GM18909 (cell line): ENCODE results near the gene ALX3.
"Not testable (repeated sequence)": the region's sequence is repeated elsewhere in the genome, so short reads cannot be mapped to it uniquely, and the experiment has no call there.

Source experiments
- ATAC-seq: cut with Tn5 transposase; IDR thresholded peaks from one replicate; pipeline ENCODE4 v1.9.1; 2021; ENCODE audit warnings: mild to moderate bottlenecking; ENCODE audit not compliant: unreplicated experiment, poor library complexity

The ALX3 gene

GRCh38 chr1:110091381-110091780 is 20.9 kb upstream of the ALX3 start:
- no peak for ATAC-seq

GRCh38 chr1:110089561-110090275 is 19.2 kb upstream of the ALX3 start:
- no peak for ATAC-seq

DNA sequence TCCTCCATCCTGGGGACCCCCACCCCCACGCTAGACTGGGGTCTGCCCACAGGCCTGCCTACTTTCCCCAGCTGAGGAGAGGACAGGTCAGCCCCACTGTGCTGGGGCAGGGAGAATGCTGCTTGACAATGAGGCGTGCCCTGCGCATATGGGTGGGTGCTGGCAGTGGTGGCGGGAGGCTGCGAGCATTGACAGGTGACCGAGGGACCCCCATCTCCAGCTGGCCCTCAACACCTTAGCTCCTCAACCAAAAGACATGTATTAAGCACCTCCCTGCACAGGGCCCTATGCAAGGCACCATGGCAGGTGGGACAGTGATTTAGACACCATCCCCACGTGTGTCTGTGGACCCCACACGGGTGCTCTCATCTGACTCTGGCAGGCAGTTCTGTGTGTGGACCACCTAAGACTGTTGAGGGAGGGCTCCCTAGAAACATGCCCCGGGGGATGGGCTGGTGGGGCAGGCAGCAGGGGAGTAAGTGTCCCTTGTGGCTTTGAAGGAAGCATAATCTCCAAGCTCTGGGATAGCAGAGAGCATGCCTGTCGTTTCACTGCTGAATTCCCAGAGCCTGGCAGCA is 18.4 kb upstream of the ALX3 start:
- no peak for ATAC-seq

GRCh38 chr1:110087812-110088738 is 17.6 kb upstream of the ALX3 start:
- ATAC-seq: peak; percentile 72

- no peak for ATAC-seq
Observed at GRCh38 chr1:110086961-110087360, 16.5 kb upstream of the ALX3 start.

DNA sequence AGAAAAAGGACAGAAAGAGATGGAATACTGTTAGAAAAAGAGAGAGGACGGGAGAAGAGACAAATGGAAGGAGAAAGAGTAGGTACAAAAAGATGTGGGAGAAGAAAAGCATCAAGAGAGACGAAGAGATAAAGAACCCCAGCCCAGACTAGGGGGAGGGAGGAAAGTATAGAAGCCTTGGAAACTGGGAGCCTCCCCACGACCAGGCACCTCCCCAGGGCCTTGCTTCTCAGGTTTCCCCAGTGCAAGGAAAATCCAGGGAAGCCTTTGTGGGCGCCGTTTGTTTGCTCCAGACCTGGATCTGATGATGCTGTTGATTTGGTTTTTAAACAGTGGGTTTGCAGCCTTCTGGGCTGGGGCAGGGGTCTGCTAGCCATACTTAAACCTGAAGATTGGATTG is 15.2 kb upstream of the ALX3 start:
- ATAC-seq: no peak

DNA sequence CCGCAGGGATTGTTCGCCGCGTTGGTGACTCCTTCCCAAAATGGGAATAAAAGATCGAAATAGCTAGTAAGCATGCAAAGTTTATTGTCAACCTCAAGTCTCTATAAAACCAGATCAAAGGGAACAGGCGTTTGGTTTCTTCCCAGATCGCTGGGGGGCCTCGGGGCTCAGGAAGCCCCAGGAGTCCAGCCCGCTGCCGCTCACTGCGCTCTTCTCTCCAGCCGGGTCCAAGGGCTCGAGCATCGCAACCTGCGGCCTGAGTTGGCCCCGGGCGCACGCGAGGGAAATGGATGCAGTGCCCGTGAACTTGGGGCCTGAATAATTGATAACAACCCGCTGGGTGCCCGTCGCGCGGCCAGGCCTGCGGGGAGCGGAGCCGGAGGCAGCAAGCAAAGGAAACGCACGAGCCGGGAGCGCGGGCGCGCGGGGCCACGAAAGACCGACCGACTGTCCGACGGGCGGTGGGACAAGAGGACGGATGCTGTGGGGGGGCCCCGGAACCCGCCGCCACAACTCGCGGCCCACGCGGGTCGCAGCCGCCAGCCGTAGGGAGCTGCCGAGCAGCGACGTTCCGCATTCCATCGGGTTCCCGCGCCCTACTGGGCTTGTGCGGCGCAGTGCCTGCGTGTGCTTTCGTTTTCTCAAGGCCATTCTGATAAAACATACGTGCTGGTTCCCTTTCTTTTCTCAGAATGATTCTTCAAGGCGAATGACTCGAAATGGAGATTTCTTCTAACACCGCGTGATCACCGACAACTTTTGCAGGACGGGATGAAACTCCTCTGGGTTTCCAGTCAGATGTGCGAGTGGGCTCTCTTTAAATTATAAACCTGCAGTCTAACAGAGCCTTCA is 14.0 kb upstream of the ALX3 start:
- ATAC-seq: no peak

DNA sequence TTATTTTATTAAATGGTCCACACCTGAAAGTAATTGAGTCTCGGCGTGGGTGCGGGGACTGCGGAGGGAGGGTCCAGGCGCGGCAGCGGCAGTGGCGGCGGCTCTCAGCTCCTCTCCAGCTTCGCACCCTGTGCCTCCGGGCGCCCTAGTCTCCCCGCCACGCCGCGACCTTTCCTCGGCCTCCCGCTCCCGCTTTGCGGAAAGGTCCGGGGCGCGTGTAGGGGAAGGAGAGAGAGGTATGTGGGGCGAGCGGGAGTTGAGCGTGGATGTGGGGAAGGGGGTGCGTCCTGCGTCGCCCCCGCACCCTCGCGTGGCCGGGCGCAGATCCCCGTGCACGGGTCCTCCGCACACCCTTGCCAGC is 13.4 kb upstream of the ALX3 start:
- no peak for ATAC-seq

DNA sequence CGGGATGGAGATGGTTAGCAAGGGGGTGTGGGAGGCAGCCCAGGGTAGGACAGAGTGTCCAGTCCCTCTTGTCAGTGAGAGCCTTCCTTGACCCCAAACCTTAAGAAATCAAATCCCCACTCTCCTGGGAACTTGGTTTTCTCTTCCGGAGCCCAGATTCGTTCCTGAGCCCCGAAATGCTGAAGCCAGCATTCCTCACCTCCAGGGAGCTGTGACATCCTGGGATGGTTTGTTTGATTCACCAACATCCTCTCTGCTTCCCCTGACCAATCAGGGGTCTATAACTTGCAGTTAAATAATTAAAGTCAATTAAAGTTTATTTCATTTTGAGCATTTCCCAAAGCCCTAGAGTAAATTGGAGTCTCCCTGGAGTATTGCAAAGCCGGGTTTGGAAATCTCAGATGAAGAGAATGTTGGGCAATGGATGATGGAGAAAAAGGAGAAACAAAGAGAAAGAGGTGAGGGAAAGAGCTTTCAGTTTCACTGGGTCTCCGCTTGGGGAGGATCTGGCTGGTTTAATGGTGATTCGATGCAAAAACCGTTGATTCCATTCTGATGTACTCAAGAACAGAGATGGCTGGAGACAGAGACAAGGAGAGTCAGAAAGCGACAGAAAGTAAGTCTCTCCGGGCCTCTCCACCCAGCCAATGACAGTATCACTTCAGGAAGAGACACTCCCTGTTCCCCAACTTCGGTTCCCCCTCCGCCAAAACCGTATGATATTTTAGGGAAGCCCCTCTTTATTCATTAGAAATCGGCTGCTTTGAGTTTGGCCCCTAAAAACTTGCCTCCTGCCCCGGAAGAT is 12.8 kb upstream of the ALX3 start:
- no peak for ATAC-seq

DNA sequence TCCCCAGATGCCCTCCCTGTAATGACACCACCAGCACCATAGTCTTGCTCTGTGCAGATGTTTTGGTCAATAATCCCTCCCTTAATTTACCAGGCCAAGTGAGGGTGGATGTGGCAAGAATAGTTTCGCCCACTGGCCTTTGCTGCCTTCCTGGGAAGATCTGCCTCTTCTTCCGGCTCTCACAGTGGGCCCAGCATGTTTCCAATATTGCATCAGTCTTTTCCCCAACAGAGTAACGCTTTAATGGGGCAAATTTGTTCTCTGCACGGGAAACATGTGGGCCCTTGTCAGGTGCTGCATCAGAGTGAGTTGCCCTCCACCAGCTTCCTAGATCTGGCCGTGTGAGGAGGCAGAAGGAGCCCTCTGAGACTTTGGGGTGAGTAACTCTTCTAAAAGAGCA is 12.0 kb upstream of the ALX3 start:
- ATAC-seq: no peak

- ATAC-seq: no peak
Observed at GRCh38 chr1:110081061-110081460, 10.6 kb upstream of the ALX3 start.

DNA sequence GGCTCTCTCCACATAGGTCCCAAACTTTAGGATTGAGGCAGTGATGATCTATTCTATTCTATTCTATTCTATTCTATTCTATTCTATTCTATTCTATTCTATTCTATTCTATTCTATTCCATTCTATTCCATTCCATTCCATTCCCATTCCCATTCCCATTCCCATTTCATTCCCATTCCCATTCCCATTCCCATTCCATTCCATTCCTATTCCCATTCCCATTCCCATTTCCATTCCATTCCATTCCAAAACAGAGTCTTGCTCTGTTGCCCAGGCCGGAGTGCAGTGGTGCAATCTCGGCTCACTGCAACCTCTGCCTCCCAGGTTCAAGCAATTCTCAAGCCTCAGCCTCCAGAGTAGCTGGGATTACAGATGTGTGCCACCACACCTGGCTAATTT is 9.5 kb upstream of the ALX3 start:
- not testable (repeated sequence) for ATAC-seq

GRCh38 chr1:110076789-110077500 is 6.5 kb upstream of the ALX3 start:
- ATAC-seq: no peak

GRCh38 chr1:110074166-110074565 is 3.7 kb upstream of the ALX3 start:
- ATAC-seq: no peak

GRCh38 chr1:110070282-110070669 is 196 bp downstream of the ALX3 start:
- no peak for ATAC-seq

DNA sequence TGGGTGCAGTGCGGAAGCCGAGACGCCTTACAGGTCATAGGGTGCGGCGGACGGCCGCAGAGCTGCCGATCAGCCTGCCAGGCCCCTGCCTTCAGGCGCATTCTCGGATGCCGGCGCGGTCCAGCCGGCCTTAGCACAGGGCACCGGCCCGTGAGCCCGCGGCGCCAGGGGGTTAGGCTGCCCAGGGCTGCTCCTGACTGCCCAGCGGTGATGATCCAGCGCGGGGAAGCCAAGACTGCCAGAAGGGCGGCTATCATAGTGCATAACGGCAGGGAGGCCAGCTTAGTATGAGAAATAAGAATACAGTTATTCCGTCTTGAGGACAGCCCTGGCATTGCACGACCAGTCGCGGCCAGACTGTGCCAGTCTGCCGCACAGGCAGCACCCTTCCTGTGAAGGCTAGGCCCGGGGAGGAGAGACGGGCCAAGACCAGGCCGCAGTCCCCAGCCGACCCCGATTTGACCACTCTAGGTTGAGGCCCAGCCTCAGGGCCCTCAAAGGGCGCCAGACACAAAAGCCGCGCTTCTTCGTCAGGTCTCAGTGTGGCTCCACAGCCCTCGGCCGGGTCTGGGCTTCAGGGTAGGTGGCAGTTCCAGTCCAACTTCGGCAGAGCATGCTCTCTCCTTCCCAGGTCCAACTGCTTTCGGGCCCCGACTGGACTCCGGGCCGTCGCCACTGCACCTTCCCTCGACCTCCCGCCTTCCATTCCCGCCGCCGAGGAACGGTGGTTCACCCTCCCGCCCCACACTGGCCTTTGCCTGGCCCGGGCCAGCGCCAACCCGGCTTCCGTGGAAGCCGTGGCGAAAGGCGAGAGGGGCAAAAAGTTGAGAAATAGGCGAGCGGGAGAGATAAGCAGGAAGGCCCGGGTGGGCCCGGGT is 829 bp downstream of the ALX3 start:
- no peak for ATAC-seq

DNA sequence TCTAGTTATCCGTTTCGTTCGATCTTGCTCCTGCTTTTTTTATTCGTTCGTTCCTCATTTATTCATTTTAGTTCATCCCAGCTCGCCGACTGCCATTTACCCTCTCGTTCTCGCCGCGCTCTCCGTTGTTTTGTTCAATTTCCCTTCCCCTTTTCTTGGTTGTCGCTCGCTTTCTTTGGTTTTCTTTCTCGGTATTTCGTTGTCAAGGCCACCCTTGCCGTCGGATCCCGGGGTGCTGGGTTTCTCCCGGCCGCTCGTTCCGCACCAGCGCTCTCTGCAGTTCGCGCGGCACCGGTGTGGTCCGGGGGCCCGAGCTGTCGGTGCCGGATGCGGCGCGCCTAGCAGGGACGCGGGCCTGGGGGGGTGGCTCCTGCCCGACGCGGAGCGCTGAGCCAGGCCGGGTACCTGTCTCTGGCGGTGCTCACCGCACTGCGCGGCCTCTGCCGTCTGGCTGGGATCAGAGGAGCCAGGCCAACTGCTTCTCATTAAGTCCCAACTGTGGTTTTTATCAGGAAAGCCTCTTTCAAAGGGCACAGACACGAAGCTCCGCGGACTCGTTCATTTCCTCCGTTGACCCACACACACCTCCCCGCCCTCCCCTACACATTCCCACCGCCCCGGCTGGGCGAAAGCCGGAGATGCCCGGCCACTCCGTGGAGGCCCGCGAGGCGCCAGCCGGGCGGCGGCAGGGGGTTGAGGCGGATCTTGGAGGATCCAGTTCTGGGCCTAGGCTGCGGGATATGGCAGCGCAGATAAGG is 1.6 kb downstream of the ALX3 start:
- no peak for ATAC-seq
